ENCODE results near the gene ERCC6. TPM values are rescaled to one million over a fixed set of nuclear protein-coding genes. Genes with fewer than 3 reads are reported as not detected.

ERCC6 gene
- 47.1 and 49.7 TPM in 2 replicates for total RNA-seq (2021)
- Bru-seq, nascent RNA = percentile 87 among the genes with signal in this experiment
- BruChase-seq, experiment 1, labeled RNA remaining after a 2-hour chase = percentile 84 among the genes with signal in this experiment
- BruChase-seq, experiment 2, labeled RNA remaining after a 6-hour chase = percentile 74 among the genes with signal in this experiment
- long read RNA-seq, full-length matches to known transcripts = 19 of 39 reads
- long read RNA-seq, partial matches to known transcripts = 7 of 39 reads
- long read RNA-seq, other reads (novel, unspliced or antisense) = 13 of 39 reads

DNA sequence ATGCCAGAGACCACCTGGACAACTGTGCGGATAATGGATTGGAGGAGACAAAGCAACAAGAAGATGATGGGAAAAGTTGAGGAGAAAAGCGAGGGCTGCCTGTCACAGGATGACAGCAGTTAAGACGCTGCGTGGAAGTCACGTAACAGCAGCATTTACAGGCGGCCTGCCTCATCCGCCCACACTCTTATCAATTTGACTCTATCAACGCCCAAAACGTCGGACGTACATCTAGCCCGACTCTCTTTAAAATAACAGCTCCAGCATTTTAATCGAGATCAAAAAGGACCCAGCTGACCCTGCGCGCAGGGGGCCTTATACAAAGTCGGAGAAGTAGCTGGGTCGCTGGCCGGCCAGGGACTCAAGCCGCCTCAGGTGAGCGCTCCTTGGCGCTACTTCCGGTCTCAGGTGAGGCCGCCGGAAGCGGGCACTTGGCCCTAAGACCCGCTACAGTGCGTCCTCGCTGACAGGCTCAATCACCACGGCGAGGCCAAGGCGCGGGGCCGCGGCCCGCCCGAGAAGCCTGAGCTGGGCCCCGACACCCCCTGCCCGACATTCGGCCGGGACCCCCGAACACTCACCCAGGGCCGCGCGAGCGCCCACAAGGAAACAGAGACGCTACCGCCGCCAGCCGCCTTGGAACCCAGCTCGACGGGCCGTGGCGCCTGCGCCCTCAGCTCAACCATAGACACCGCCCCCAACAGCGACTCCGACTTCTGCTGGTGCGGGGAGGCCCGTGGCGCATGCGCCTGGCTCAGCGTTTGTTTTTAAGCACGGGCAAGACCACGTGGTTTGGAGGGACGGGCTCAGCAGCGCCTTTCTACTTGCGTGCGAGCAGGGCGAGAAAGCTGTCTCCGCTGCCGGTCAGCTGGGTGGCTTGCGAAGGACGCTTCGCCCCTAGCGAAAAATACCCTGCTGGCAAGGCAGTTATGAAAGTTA, at the start of gene ERCC6:
TSS of gene ERCC6 (minus strand) at position 741 of the 939 bp plus-strand sequence.
- ChIA-PET CTCF (interaction anchor here (0.6 to 1.7 kb wide), 11 partner anchors 12 to 990 kb away, joined by 3 to 13 read pairs (median 5); no protein-coding TSS in a partner anchor), POLR2A (ENCODE audit: unreplicated experiment) (interaction anchor here (0.5 to 1.7 kb wide), 11 partner anchors 12 to 1924 kb away, joined by 3 to 57 read pairs (median 4); no protein-coding TSS in a partner anchor)
- H3K9me3 ChIP-seq (ENCODE audit: insufficient read depth, low read depth) = peaks cover 3% of the 10 kb centered on the region; the same call in 1 of the 2 replicates
- no TSS peak for BruUV-seq (replicated peaks)
- H3K4me3 ChIP-seq = peak within 1 kb of the TSS; percentile 99
- peak within 1 kb of the TSS; percentile 97 for H2AFZ ChIP-seq
- intact Hi-C loops (cut with micrococcal nuclease; ENCODE audit: unreplicated experiment) = loop anchor here (1.0 kb wide), 2 partner anchors 31 to 55 kb away; no protein-coding TSS in a partner anchor
- peak within 1 kb of the TSS; percentile 90 for H3K27ac ChIP-seq
- H3F3A ChIP-seq (ENCODE audit: insufficient read depth, low read depth) = peaks cover 14% of the 10 kb centered on the region; the same call in 1 of the 2 replicates
- DNase-seq = peak; percentile 97 to 98
- peaks cover 13% of the 10 kb centered on the region for H4K20me1 ChIP-seq (ENCODE audit: insufficient read depth)
- H3K79me2 ChIP-seq (ENCODE audit: low read depth) = peaks cover 49% of the 10 kb centered on the region
- no peaks in the 10 kb centered on the region for H3K27me3 ChIP-seq (ENCODE audit: insufficient read depth, low read depth)
- peaks cover 26% of the 10 kb centered on the region for H3K4me1 ChIP-seq (replicated peaks; ENCODE audit: insufficient read depth)
- H3K36me3 ChIP-seq (ENCODE audit: low read depth) = peaks cover 14% of the 10 kb centered on the region
- TF ChIP-seq, protein P1, sequence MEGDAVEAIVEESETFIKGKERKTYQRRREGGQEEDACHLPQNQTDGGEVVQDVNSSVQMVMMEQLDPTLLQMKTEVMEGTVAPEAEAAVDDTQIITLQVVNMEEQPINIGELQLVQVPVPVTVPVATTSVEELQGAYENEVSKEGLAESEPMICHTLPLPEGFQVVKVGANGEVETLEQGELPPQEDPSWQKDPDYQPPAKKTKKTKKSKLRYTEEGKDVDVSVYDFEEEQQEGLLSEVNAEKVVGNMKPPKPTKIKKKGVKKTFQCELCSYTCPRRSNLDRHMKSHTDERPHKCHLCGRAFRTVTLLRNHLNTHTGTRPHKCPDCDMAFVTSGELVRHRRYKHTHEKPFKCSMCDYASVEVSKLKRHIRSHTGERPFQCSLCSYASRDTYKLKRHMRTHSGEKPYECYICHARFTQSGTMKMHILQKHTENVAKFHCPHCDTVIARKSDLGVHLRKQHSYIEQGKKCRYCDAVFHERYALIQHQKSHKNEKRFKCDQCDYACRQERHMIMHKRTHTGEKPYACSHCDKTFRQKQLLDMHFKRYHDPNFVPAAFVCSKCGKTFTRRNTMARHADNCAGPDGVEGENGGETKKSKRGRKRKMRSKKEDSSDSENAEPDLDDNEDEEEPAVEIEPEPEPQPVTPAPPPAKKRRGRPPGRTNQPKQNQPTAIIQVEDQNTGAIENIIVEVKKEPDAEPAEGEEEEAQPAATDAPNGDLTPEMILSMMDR (conservative IDR thresholded peaks at IDR 0.05) = no peak
- TF ChIP-seq EZH2 (IDR thresholded peaks at IDR 0.05; ENCODE audit: low read depth) = no peak
- no peaks in the 10 kb centered on the region for H3K9me2 ChIP-seq (ENCODE audit: insufficient read depth)
- H3K4me2 ChIP-seq = peak within 1 kb of the TSS; percentile 99

- no TSS peak for BruUV-seq (replicated peaks)
- no peak overlapping the region for H3K4me2 ChIP-seq
- no peak overlapping the region for H3K27ac ChIP-seq
- H3K36me3 ChIP-seq (ENCODE audit: low read depth) = no peaks in the 10 kb centered on the region
- H3K4me3 ChIP-seq = no peak overlapping the region
- TF ChIP-seq, protein P1 (conservative IDR thresholded peaks at IDR 0.05) = no peak
- no peak for TF ChIP-seq EZH2 (IDR thresholded peaks at IDR 0.05; ENCODE audit: low read depth)
- intact Hi-C loops (cut with micrococcal nuclease; ENCODE audit: unreplicated experiment) = no loop called here
- no peak overlapping the region for H2AFZ ChIP-seq
- H3K4me1 ChIP-seq (replicated peaks; ENCODE audit: insufficient read depth) = peaks cover 13% of the 10 kb centered on the region
- H4K20me1 ChIP-seq (ENCODE audit: insufficient read depth) = no peaks in the 10 kb centered on the region
- no peaks in the 10 kb centered on the region for H3K9me2 ChIP-seq (ENCODE audit: insufficient read depth)
- H3K9me3 ChIP-seq (ENCODE audit: insufficient read depth, low read depth) = peaks cover 2% of the 10 kb centered on the region
- peaks cover 9% of the 10 kb centered on the region for H3F3A ChIP-seq (ENCODE audit: insufficient read depth, low read depth)
- DNase-seq = no peak
- no peaks in the 10 kb centered on the region for H3K79me2 ChIP-seq (ENCODE audit: low read depth)
- POLR2A ChIA-PET (ENCODE audit: unreplicated experiment) = no interaction called here
- no peaks in the 10 kb centered on the region for H3K27me3 ChIP-seq (ENCODE audit: insufficient read depth, low read depth)
- CTCF ChIA-PET = no interaction called here
Measured at GRCh38 chr10:49587981-49588380, 49.1 kb upstream of the ERCC6 start.

DNA sequence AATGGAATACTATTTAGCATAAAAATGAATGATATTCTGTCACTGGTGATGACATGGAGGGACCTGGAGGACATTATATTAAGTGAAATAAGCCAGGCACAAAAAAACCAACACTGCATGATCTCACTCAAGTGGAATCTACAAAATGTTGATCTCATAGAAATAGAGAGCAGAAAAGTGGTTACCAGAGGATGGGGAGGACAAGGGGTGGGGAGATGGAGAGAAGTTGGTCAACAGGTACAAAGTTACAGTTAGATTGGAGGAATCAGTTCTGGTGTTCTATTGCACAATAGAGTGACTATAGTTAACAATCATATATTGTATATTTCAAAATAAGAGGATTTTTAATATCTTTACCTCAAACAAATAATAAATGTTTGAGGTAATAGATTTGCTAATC, 46.5 kb upstream of the ERCC6 start:
- Histone ChIP-seq H2AFZ (no peak overlapping the region), H3K4me2 (no peak overlapping the region), H3K79me2 (ENCODE audit: low read depth) (no peaks in the 10 kb centered on the region), H4K20me1 (ENCODE audit: insufficient read depth) (no peaks in the 10 kb centered on the region), H3F3A (ENCODE audit: insufficient read depth, low read depth) (peaks cover 8% of the 10 kb centered on the region), H3K27ac (no peak overlapping the region), H3K9me3 (ENCODE audit: insufficient read depth, low read depth) (peaks cover 5% of the 10 kb centered on the region), H3K27me3 (ENCODE audit: insufficient read depth, low read depth) (no peaks in the 10 kb centered on the region), H3K4me3 (no peak overlapping the region), H3K4me1 (replicated peaks; ENCODE audit: insufficient read depth) (peaks cover 13% of the 10 kb centered on the region), H3K9me2 (ENCODE audit: insufficient read depth) (no peaks in the 10 kb centered on the region), H3K36me3 (ENCODE audit: low read depth) (no peaks in the 10 kb centered on the region)
- CTCF ChIA-PET = interaction anchor here (0.7 kb wide), 1 partner anchor 1089 kb away, joined by 3 read pairs; no protein-coding TSS in a partner anchor
- intact Hi-C loops (cut with micrococcal nuclease; ENCODE audit: unreplicated experiment) = no loop called here
- POLR2A ChIA-PET (ENCODE audit: unreplicated experiment) = no interaction called here
- TF ChIP-seq EZH2 (IDR thresholded peaks at IDR 0.05; ENCODE audit: low read depth) = no peak
- TF ChIP-seq, protein P1 (conservative IDR thresholded peaks at IDR 0.05) = no peak
- BruUV-seq (replicated peaks) = no TSS peak
- DNase-seq = peak in 1 of 2 experiments; percentile 59

All from PC-9 (cell line).